GM13976 (cell line): ENCODE measurements around the gene ARHGAP15.

Experiments used
- DNase-seq: peaks from one replicate; pipeline ENCODE4 v3.0.0; 2012; ENCODE audit warnings: low spot score
- CTCF ChIP-seq: IDR thresholded peaks from 2 replicates; pipeline ENCODE4 v1.5.1; 2012; ENCODE audit warnings: borderline replicate concordance, mild to moderate bottlenecking; ENCODE audit not compliant: insufficient read depth; ENCODE audit errors: extremely low read depth, missing control alignments, control extremely low read depth
- in situ Hi-C: fragments of 300-500 bp; cut with MboI; formaldehyde crosslinking; loops from one replicate; pipeline ENCODE4 v1.12.0; 2022; ENCODE audit warnings: low sequenced_read_pairs, mixed read lengths, inconsistent platforms; ENCODE audit not compliant: unreplicated experiment

ARHGAP15 gene

DNA sequence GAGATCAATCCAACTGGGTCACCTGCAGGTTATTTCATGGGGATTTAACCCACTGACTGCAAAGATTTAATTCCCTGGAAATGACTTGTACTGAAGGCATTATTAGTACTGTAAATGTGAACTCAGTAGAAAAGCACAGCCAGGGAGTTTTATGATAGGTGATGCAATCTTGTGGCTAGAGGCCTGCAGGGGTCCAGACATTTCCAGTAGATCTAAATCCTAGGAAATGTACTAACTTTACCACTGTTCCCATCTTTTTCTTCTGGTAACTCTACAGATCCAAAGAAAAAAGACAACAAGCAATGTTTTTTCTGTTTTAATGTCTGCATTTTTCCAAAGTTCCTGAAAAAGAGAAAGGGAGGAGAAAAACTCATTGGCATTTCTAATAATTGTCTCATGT lies 500.1 kb downstream of the ARHGAP15 start:
- in situ Hi-C loops, result no loop called here
- no peak for TF ChIP-seq CTCF
- no peak for DNase-seq

DNA sequence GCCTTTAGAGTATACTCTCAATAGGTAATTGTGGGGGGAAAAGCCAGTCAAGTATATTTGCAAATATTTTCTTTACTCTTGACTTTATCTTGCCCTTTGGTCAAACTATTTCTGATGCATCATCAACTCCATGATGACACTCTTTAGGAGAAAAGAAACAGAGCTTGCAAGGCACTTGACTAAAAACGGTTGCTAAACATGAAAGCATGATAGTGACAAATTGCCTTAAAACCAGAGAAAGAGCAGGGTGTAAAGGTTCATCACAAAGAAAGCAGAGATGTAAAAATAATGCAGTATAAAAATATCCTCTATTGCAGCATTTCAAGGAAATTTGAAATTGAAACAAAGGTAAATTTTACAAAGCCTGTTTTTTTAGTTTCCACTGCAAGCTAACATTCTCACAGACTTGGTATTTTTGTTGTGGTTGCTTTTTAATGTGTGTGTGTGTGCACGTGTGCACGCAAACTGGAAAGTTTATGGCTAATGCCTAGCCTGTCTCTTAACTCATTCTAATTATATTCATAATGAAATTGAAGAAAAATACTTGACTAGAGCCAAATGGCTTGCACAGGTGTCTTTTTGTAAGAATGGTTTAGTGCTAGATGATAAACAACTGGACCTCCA lies 503.6 kb downstream of the ARHGAP15 start:
- TF ChIP-seq CTCF, result no peak
- in situ Hi-C loops, result no loop called here
- DNase-seq, result no peak

DNA sequence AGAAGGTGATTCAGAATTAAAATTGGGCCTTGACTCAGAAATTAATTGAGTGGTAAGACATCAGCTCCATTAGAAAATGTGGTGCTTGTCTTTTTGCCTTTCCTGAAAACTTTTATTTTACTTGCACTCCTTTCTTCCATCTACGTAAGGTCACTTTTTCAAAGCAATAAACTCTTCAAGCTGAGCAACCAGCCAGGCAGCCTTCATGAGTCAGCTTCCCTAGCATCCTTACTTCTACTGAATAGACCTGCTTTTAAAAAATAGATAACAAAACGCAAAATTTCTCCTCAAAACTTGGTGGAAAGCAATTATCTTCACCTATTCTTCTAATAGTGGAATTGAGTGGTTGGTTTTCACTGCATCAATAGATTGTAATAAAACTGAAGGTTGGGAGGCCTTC lies 504.2 kb downstream of the ARHGAP15 start:
- in situ Hi-C loops, result no loop called here
- DNase-seq, result no peak

DNA sequence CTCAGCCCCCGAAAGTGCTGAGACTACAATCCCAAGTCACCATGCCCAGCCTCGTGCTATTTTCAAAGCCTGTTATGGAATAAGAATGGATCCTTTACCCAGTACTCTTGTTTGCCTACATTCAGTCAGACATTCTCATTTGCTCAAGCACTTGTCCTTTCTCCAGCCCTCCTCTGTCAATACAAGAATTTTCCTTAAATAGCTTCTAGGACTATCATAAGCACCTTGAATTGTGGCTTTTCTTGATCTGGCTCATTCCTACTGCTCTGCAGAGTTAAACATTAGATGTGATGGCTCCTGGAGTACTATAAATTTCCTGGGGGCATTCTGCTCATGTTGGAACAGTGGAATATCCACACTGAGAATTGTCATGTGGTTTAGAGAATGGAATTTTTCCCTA lies 506.1 kb downstream of the ARHGAP15 start:
- in situ Hi-C loops, result no loop called here
- no peak for TF ChIP-seq CTCF
- no peak for DNase-seq

More for the DNA sequence above, 504.2 kb downstream of the ARHGAP15 start:
- TF ChIP-seq CTCF, result no peak

GRCh38 chr2:143635936-143636335 lies 506.7 kb downstream of the ARHGAP15 start:
- in situ Hi-C loops, result no loop called here
- DNase-seq, result no peak
- TF ChIP-seq CTCF, result no peak

DNA sequence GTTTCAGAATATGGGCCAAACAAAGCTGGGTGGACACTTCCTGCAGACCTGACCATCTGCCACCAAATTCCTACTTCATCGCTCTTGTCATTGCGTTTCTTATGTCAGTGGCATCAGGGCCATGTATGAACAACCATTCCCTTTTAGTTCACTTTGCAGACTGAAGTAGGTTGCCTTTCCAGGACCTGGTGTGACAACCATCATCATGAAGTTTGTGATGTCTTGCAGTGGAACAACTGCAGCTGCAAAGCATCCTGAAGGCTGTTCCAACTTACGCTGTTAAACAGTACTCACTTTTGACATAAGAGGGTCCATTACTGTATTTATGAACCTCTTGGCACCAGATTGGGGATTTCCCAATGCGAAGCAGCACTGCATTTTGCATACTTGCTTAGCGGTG lies 511.6 kb downstream of the ARHGAP15 start:
- in situ Hi-C loops, result no loop called here
- DNase-seq, result no peak
- TF ChIP-seq CTCF, result no peak

GRCh38 chr2:143645921-143646645 lies 516.9 kb downstream of the ARHGAP15 start:
- in situ Hi-C loops, result no loop called here
- TF ChIP-seq CTCF, result no peak
- DNase-seq, result no peak
